ENCODE results near the gene KCNQ1. TPM values are rescaled to one million over a fixed set of nuclear protein-coding genes. Genes with fewer than 3 reads are reported as not detected.

Gene KCNQ1
- polyA plus RNA-seq, 1 donor (not counting 4 experiments of a cell fraction or from before 2014, with no cell fraction given), result not detected

DNA sequence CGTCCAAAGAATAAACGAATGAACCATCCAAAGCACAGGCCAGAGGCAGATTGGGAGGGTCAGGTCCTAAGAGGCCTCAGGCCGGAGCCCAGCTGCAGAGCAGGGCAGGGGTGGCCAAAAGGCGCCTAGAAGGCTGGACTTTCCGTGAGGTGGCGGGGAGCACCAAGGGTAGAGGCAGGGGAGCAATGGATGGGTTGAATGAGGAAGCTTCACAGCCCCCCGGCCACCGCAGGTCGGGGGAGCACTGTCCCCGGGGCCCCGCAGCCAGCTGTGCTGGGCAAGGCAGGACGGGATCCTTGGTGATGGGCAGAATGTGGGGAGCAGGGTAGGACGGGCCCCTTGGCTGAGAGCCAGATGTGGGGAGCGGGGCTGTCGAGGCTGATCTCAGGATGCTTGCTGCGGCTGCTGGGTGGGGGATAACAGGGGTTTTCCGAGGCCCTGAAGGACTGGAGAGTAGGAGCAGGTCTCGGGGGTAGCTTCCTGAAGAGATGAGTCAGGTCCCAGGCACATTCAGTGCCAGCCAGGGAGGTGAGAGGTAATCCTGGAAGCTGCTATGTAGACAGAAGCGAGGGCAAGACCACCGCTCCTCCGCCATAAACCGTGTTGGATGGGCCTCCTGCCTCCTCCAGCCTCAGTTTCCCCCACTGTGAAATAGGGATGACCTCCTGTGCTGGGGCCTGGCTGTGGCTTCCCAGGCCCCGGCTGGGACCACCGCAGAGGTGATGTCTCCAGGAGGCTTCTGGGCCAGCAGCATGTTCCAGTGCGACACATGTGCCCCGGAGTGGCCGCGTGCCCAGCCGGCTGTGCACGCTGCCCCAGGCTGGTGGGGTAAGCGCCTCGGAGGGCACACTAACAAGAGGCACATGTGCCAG, 289.6 kb downstream of the KCNQ1 start:
- H3K27ac ChIP-seq (ENCODE audit: control insufficient read depth, insufficient read depth, low read length), result no peak overlapping the region
- no peak for TF ChIP-seq EZH2 (IDR thresholded peaks at IDR 0.05; ENCODE audit: low read length)
- TF ChIP-seq, protein P1, sequence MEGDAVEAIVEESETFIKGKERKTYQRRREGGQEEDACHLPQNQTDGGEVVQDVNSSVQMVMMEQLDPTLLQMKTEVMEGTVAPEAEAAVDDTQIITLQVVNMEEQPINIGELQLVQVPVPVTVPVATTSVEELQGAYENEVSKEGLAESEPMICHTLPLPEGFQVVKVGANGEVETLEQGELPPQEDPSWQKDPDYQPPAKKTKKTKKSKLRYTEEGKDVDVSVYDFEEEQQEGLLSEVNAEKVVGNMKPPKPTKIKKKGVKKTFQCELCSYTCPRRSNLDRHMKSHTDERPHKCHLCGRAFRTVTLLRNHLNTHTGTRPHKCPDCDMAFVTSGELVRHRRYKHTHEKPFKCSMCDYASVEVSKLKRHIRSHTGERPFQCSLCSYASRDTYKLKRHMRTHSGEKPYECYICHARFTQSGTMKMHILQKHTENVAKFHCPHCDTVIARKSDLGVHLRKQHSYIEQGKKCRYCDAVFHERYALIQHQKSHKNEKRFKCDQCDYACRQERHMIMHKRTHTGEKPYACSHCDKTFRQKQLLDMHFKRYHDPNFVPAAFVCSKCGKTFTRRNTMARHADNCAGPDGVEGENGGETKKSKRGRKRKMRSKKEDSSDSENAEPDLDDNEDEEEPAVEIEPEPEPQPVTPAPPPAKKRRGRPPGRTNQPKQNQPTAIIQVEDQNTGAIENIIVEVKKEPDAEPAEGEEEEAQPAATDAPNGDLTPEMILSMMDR (optimal IDR thresholded peaks at IDR 0.05 in 1 of 3, IDR thresholded peaks at IDR 0.05 in 1 of 3, conservative IDR thresholded peaks at IDR 0.05 in 1 of 3; ENCODE audit: extremely low read depth in 1 of 3, insufficient read depth in 2 of 3, low read length in 3 of 3), result no peak
- no peak for DNase-seq (ENCODE audit: low read depth, low spot score)
- no peak overlapping the region for H3K9ac ChIP-seq (ENCODE audit: control insufficient read depth, extremely low read depth, insufficient read depth, low read length)
- H3K9me1 ChIP-seq (ENCODE audit: control insufficient read depth, extremely low read depth, insufficient read depth, low read length), result no peaks in the 10 kb centered on the region
- no peak for FAIRE-seq
- H4K20me1 ChIP-seq (ENCODE audit: control insufficient read depth, extremely low read depth, insufficient read depth, low read length), result no peaks in the 10 kb centered on the region
- no peak overlapping the region for H3K4me3 ChIP-seq (ENCODE audit: control insufficient read depth in 2 of 3, extremely low read depth in 1 of 3, insufficient read depth in 2 of 3, low read depth in 1 of 3, low read length in 3 of 3)
- H3K36me3 ChIP-seq (ENCODE audit: control insufficient read depth in 2 of 2, extremely low read depth in 1 of 2, insufficient read depth in 2 of 2, low read length in 2 of 2), result no peaks in the 10 kb centered on the region
- H3K79me2 ChIP-seq (ENCODE audit: control insufficient read depth, insufficient read depth, low read length), result no peaks in the 10 kb centered on the region
- no peak overlapping the region for H3K4me2 ChIP-seq (ENCODE audit: control insufficient read depth, extremely low read depth, insufficient read depth, low read depth, low read length)
- no peaks in the 10 kb centered on the region for H3K27me3 ChIP-seq (ENCODE audit: control insufficient read depth, extremely low read depth, insufficient read depth, low read length)
- no peaks in the 10 kb centered on the region for H3K9me3 ChIP-seq (ENCODE audit: control insufficient read depth, low read depth, low read length)
- dilution Hi-C loops (cut with MboI; ENCODE audit: extremely low pct_ligation_motif_present, low sequenced_read_pairs), result no loop called here
- H2AFZ ChIP-seq (ENCODE audit: control insufficient read depth, low read length), result no peak overlapping the region
- H3K4me1 ChIP-seq (ENCODE audit: control insufficient read depth, extremely low read depth, insufficient read depth, low read length), result no peaks in the 10 kb centered on the region

DNA sequence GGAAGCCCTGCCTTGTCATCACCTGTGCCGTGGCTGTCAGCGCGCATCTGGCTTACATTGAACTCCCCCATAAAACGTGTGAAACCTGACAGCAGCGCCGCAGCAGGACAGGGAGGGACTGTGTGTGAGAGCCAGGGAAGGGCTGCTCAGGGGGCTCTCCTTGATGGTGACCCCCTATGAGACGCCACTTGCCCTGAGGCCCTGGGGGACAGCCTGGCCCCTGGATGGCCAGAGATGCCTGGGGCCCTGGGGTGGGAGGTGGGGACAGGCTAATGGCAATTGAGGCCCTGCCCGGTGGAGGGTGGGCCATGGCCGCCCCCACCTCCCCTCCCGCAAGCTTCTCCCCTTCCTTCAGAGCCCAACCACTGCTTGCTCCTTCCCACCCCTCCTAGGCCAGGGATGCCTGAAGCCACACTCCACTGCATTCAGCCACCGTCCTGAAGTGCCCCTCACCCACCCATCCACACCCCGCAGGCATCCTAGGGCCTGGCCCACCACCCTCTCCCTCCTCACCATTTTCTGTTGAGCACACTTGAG, 290.3 kb downstream of the KCNQ1 start:
- H4K20me1 ChIP-seq (ENCODE audit: control insufficient read depth, extremely low read depth, insufficient read depth, low read length), result no peaks in the 10 kb centered on the region
- H3K4me3 ChIP-seq (ENCODE audit: control insufficient read depth in 2 of 3, extremely low read depth in 1 of 3, insufficient read depth in 2 of 3, low read depth in 1 of 3, low read length in 3 of 3), result no peak overlapping the region
- H3K36me3 ChIP-seq (ENCODE audit: control insufficient read depth in 2 of 2, extremely low read depth in 1 of 2, insufficient read depth in 2 of 2, low read length in 2 of 2), result no peaks in the 10 kb centered on the region
- H2AFZ ChIP-seq (ENCODE audit: control insufficient read depth, low read length), result no peak overlapping the region
- dilution Hi-C loops (cut with MboI; ENCODE audit: extremely low pct_ligation_motif_present, low sequenced_read_pairs), result no loop called here
- no peak overlapping the region for H3K4me2 ChIP-seq (ENCODE audit: control insufficient read depth, extremely low read depth, insufficient read depth, low read depth, low read length)
- TF ChIP-seq EZH2 (IDR thresholded peaks at IDR 0.05; ENCODE audit: low read length), result no peak
- TF ChIP-seq, protein P1 (optimal IDR thresholded peaks at IDR 0.05 in 1 of 3, IDR thresholded peaks at IDR 0.05 in 1 of 3, conservative IDR thresholded peaks at IDR 0.05 in 1 of 3; ENCODE audit: extremely low read depth in 1 of 3, insufficient read depth in 2 of 3, low read length in 3 of 3), result no peak
- DNase-seq (ENCODE audit: low read depth, low spot score) (no peak), FAIRE-seq (no peak)
- H3K9me1 ChIP-seq (ENCODE audit: control insufficient read depth, extremely low read depth, insufficient read depth, low read length), result no peaks in the 10 kb centered on the region
- H3K27me3 ChIP-seq (ENCODE audit: control insufficient read depth, extremely low read depth, insufficient read depth, low read length), result no peaks in the 10 kb centered on the region
- H3K79me2 ChIP-seq (ENCODE audit: control insufficient read depth, insufficient read depth, low read length), result no peaks in the 10 kb centered on the region
- no peak overlapping the region for H3K27ac ChIP-seq (ENCODE audit: control insufficient read depth, insufficient read depth, low read length)
- H3K9me3 ChIP-seq (ENCODE audit: control insufficient read depth, low read depth, low read length), result no peaks in the 10 kb centered on the region
- no peak overlapping the region for H3K9ac ChIP-seq (ENCODE audit: control insufficient read depth, extremely low read depth, insufficient read depth, low read length)
- H3K4me1 ChIP-seq (ENCODE audit: control insufficient read depth, extremely low read depth, insufficient read depth, low read length), result no peaks in the 10 kb centered on the region

Measured in keratinocyte (primary cell).